ENCODE data around the gene CREBZF.
A peak's percentile ranks its signal among the peaks of the same experiment; 100 is the strongest.

GRCh38 chr11:85663753-85664614, 945 bp downstream of the CREBZF start:
- TF ChIP-seq POLR2A (IDR thresholded peaks at IDR 0.05): no peak
- TF ChIP-seq CTCF (IDR thresholded peaks at IDR 0.05): peak; percentile 61 to 71 (median 63)
- no peak for TF ChIP-seq EP300 (IDR thresholded peaks at IDR 0.05)
